T-helper 1 cell (primary cell): ENCODE results near the gene SDF2L1.
"Not testable (repeated sequence)": the region's sequence is repeated elsewhere in the genome, so short reads cannot be mapped to it uniquely, and the experiment has no call there.

Source experiments
- DNase-seq, 5 donors: peaks; one replicate each; pipeline ENCODE4 v3.0.0-alpha.2; 2012 to 2020

Gene SDF2L1

DNA sequence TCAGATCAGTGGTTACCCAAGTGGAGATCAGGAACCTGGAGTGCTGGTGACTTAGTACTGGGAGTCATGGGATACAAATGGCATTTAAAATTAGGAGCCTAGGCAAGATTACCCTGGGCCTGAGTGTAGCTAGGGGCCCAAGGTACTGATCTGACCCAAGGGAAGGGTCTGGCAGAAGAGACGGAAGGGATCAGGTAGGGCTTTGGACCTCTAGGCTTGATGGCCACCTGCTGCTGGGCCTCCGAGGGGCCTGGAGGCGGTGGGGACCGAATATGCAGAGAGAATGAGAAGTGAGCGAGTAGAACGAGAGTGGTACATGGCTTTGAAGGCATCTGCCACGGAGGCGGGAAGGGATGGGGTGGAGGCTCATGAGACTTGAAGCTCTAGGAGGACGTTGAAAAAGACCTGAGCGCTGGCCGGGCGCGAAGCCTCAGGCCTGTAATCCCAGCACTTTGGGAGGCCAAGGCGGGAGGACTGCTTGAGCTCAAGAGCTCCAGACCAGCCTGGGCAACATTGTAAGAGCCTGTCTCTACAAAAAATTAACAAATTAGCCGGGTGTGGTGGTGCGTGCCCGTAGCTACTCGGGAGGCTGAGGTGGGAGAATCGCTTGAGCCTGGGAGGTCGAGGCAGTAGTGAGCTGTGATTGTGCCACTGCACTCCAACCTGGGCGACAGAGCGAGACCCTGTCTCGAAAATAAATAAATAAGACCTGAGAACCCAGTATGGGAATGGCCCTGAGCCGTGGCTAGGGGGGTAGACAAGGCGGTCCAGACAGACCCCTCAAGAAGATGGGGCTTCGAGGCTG lies 23.1 kb downstream of the SDF2L1 start:
- DNase-seq, result no peak

- DNase-seq, result no peak
Observed at GRCh38 chr22:21666786-21667185, 24.7 kb downstream of the SDF2L1 start.

GRCh38 chr22:21669026-21669425 lies 26.9 kb downstream of the SDF2L1 start:
- DNase-seq, result no peak

DNA sequence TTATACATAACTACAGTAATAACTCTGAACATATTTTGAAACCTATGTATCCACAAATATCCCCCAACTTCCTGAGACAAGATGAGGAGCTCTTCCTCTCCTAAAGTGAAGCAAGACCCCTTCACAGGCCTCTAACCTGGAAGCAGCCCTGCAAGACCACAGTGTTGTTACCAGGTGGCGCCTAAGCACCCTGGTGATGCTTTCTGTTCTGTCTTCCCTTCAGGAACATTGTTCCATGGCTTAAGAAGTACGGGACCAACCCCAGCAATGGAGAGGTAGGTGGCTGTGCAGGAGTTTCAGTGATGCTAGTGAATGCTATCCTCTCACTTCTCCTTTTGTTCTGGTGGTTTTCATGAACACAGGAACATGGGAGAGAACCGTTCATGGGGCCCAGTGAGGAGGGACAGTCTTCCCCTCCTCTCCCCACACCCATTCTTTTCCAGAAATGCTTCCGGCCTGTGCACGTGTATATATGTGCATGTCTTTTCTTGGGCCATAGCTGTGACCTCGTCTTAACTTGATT lies 30.1 kb downstream of the SDF2L1 start:
- DNase-seq, result no peak

DNA sequence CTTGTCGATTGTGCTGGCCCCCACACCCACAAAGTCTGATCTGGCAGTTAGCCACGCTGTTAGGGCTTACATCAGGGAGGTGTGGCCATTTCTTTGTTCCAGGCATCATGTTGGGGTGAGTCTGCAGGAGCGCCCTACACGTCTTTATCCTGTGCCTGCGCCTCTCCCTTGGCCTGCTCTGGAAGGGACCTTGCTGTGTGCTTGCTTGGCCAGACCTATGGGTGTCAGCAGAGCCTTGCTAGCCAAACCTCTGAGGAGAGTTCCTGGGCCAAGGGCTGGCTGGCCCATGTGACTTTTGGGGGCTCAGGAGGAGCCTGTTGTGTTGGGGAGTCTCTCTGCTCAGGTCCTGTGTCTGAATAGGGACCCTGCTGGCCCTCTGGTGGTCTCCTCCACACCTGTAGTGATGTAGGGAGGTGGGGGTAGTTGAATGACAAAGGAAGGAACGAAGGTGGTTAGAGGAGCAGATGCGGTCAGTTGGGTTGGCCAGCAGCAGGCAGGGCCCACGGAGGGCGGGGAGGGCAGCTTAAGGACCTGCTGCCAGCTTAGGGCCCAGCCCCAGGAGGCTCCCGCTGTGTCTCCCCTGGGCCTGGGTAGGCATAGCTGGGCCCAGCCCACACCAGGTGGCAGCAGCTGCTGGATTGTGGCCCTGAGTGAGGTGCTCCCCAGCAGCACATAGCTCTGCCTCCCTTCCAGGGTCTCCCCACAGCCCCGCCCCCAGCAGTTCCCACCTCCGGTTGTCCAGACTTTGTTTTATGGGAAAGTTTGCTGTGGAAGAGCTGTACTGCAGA lies 31.6 kb downstream of the SDF2L1 start:
- no peak for DNase-seq

- DNase-seq, result no peak
Observed at GRCh38 chr22:21674638-21675245, 32.6 kb downstream of the SDF2L1 start.

- no peak for DNase-seq
Observed at GRCh38 chr22:21677606-21678443, 35.7 kb downstream of the SDF2L1 start.

DNA sequence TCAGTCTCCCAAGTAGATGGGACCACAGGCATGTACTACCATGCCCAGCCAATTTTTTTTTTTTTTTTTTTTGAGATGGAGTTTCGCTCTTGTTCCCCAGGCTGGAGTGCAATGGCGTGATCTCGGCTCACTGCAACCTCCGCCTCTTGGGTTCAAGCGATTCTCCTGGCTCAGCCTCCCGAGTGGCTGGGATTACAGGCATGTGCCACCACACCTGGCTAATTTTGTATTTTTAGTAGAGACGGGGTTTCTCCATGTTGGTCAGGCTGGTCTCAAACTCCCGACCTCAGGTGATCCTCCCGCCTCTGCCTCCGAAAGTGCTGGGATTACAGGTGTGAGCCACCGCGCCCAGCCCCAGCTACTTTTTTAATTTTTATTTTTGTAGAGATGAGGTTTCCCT lies 36.7 kb downstream of the SDF2L1 start:
- not testable (repeated sequence) for DNase-seq

- no peak for DNase-seq
Observed at GRCh38 chr22:21679383-21679782, 37.3 kb downstream of the SDF2L1 start.

DNA sequence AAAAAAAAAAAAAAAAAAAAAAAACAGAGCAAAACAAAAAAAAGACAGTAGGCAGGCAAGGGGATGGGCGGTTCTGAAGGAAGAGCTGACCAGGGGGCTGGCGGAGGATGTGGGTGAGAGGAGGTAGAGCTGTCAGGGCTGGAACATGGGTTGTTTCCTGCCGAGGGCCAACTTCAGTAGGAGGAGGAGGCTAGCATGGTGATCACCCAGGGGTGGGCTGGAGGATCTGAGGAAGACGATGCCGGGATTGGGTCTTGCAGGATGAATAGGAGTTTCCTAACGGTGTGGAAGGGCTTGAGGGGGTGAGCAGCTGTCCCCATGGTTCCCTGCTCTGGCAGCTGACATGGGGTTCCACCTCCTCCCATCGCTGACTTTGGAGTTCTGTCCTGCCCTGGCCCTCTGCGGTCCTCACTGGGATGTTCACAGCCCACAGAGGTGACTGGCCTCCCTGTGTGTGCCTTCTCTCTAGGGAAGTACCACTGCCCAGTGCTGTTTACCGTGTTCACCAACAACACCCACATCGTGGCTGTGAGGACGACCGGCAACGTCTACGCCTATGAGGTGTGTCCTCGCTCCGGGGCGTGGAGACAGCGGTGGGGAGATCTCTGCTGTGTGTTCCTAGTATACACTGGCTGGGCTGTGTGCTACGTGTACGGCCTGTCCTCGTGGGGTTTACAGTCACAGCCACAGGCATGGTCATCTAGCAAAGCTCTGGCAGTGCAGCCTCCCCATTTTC lies 38.9 kb downstream of the SDF2L1 start:
- DNase-seq, result no peak

- no peak for DNase-seq
Observed at GRCh38 chr22:21681566-21682370, 39.7 kb downstream of the SDF2L1 start.

GRCh38 chr22:21682385-21683175 lies 40.5 kb downstream of the SDF2L1 start:
- DNase-seq, result no peak

GRCh38 chr22:21683401-21683811 lies 41.3 kb downstream of the SDF2L1 start:
- DNase-seq, result no peak

GRCh38 chr22:21684492-21685163 lies 42.5 kb downstream of the SDF2L1 start:
- DNase-seq, result no peak

- DNase-seq, result no peak
Observed at GRCh38 chr22:21685164-21685513, 43.0 kb downstream of the SDF2L1 start.

DNA sequence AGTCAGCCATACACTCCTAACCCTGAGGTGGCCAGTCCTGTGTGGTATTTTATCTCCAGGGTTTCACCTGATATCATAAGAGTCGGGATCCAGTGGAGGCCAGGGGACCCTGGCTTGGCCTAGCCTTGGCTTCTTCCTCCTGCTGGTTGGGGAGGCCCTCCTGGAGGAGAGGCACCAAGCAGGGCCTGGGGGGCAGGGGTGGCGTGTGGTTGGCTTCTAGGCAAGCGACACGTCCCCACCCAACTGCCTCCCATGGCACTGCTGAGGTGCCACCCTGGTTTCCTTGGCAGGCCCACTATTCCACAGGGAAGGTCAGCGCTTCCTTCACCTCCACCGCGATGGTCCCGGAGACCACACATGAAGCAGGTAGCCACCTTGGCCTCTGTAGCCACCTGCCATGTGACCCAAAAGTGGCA lies 44.1 kb downstream of the SDF2L1 start:
- no peak for DNase-seq

DNA sequence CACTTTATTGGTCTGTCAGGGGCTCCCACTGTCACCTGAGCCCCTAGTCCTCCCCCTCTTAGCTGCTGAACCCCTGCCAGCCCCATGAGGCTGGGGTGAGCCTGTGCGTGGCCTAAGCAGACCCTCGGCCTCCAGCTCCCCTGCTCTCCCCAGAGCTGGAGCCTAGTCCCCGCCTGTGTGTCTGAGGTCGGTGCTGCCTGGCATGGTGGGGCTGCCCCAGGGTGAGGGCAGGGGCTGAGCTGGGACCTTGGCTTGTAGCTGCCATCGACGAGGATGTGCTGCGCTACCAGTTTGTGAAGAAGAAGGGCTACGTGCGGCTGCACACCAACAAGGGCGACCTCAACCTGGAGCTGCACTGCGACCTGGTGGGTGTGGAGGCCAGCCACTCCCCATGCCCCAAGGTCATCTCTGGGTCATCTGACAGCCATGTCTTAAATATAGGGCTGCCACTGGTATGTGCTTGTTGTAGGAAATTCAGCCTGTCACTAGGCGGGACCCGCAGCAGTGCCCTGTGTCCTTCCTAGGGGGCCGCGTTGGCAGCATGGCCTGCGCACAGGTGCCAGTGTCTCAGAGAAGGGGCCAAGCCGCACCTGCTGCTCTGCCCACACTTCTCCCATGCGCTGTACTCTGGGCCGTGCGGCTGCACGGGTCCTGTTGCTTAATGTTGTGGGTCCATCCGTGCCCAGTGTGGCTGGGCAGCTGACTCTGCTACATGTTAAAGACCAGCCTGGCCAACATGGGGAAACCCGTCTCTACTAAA lies 44.7 kb downstream of the SDF2L1 start:
- no peak for DNase-seq

DNA sequence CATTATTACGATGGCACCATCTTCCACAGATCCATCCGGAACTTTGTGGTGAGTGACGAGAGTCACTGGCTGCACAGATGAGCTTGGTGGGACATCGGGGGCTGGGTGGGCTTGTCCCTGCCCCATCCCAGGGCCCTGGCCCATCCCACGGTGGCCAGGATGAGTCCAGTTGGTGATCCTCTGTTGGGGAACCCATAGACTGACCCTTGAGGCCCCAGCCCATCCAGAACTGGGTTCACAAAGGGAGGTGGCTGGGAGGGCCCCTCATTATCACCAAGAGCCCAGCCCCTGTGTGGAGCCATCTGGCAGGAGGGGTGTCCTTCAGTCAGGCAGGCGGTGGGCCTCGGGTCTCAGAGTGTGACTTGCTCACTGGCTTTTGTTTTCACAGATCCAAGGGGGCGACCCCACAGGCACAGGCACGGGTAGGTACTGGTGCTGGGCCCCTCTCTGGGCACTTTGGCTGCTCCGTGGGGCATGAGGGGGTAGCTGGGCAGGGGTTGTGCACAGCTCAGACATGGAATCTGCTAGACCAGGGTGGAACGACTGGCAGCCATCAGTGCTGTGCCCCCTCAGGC lies 45.7 kb downstream of the SDF2L1 start:
- no peak for DNase-seq
